Measurements from ENCODE around the gene PPIE. TPM values are rescaled to one million over a fixed set of nuclear protein-coding genes. Genes with fewer than 3 reads are reported as not detected.
"Not testable (repeated sequence)": the region's sequence is repeated elsewhere in the genome, so short reads cannot be mapped to it uniquely, and the experiment has no call there.

The PPIE gene
- polyA plus RNA-seq, 1 donor (not counting 4 experiments of a cell fraction or from before 2014, with no cell fraction given): 60.6 TPM

DNA sequence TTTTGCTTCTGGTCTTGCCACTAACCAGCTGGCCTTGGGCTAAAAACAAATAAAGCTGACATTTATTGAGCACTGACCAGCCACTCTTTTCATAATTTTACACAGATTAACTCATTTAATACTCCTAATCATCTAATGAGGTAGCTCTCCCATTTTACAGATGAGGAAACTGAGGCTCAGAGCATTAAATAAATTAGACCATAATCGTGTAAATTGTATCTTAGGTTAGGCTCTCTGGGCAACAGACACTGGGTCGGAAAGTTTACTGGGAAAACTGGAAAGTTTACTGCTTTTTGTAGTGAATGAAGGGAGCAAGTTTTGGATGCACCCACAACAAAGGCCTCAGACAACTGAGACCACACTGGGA, 42.6 kb downstream of the PPIE start:
- no peaks in the 10 kb centered on the region for H3K9me1 ChIP-seq (ENCODE audit: control insufficient read depth, extremely low read depth, insufficient read depth, low read length)
- dilution Hi-C loops (cut with MboI; ENCODE audit: extremely low pct_ligation_motif_present, low sequenced_read_pairs): no loop called here
- no peak for DNase-seq (ENCODE audit: low read depth, low spot score)
- no peak overlapping the region for H3K27ac ChIP-seq (ENCODE audit: control insufficient read depth, insufficient read depth, low read length)
- FAIRE-seq: no peak
- no peaks in the 10 kb centered on the region for H3K9me3 ChIP-seq (ENCODE audit: control insufficient read depth, low read depth, low read length)
- no peaks in the 10 kb centered on the region for H3K27me3 ChIP-seq (ENCODE audit: control insufficient read depth, extremely low read depth, insufficient read depth, low read length)
- no peaks in the 10 kb centered on the region for H4K20me1 ChIP-seq (ENCODE audit: control insufficient read depth, extremely low read depth, insufficient read depth, low read length)
- H3K4me2 ChIP-seq (ENCODE audit: control insufficient read depth, extremely low read depth, insufficient read depth, low read depth, low read length): no peak overlapping the region
- H3K4me3 ChIP-seq (ENCODE audit: control insufficient read depth in 2 of 3, extremely low read depth in 1 of 3, insufficient read depth in 2 of 3, low read depth in 1 of 3, low read length in 3 of 3): no peak overlapping the region
- TF ChIP-seq, protein P1, sequence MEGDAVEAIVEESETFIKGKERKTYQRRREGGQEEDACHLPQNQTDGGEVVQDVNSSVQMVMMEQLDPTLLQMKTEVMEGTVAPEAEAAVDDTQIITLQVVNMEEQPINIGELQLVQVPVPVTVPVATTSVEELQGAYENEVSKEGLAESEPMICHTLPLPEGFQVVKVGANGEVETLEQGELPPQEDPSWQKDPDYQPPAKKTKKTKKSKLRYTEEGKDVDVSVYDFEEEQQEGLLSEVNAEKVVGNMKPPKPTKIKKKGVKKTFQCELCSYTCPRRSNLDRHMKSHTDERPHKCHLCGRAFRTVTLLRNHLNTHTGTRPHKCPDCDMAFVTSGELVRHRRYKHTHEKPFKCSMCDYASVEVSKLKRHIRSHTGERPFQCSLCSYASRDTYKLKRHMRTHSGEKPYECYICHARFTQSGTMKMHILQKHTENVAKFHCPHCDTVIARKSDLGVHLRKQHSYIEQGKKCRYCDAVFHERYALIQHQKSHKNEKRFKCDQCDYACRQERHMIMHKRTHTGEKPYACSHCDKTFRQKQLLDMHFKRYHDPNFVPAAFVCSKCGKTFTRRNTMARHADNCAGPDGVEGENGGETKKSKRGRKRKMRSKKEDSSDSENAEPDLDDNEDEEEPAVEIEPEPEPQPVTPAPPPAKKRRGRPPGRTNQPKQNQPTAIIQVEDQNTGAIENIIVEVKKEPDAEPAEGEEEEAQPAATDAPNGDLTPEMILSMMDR (optimal IDR thresholded peaks at IDR 0.05 in 1 of 3, IDR thresholded peaks at IDR 0.05 in 1 of 3, conservative IDR thresholded peaks at IDR 0.05 in 1 of 3; ENCODE audit: extremely low read depth in 1 of 3, insufficient read depth in 2 of 3, low read length in 3 of 3): no peak
- TF ChIP-seq EZH2 (IDR thresholded peaks at IDR 0.05; ENCODE audit: low read length): no peak
- no peaks in the 10 kb centered on the region for H3K79me2 ChIP-seq (ENCODE audit: control insufficient read depth, insufficient read depth, low read length)
- no peak overlapping the region for H2AFZ ChIP-seq (ENCODE audit: control insufficient read depth, low read length)
- H3K9ac ChIP-seq (ENCODE audit: control insufficient read depth, extremely low read depth, insufficient read depth, low read length): no peak overlapping the region
- H3K36me3 ChIP-seq (ENCODE audit: control insufficient read depth in 2 of 2, extremely low read depth in 1 of 2, insufficient read depth in 2 of 2, low read length in 2 of 2): no peaks in the 10 kb centered on the region
- no peaks in the 10 kb centered on the region for H3K4me1 ChIP-seq (ENCODE audit: control insufficient read depth, extremely low read depth, insufficient read depth, low read length)

DNA sequence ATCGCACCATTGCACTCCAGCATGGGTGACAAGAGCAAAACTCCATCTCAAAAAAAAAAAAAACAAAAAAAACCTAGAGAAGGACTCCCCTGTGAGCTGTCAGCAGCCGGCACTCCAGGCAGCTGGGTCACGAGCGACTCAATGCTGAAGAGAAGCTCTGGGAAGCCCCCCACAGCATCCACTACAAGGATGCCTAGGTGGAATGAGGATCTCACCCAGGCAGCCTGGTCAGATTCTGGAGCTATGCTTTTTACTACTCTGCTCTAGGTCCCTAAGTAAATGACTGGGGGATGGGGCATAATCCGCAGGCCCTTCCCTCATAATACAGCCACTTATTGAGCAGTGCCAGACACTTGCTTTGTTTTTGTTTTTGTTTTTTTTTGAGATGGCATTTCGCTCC, 43.4 kb downstream of the PPIE start:
- Histone ChIP-seq H3K4me3 (ENCODE audit: control insufficient read depth in 2 of 3, extremely low read depth in 1 of 3, insufficient read depth in 2 of 3, low read depth in 1 of 3, low read length in 3 of 3) (no peak overlapping the region), H3K9me3 (ENCODE audit: control insufficient read depth, low read depth, low read length) (no peaks in the 10 kb centered on the region), H4K20me1 (ENCODE audit: control insufficient read depth, extremely low read depth, insufficient read depth, low read length) (no peaks in the 10 kb centered on the region), H3K4me1 (ENCODE audit: control insufficient read depth, extremely low read depth, insufficient read depth, low read length) (no peaks in the 10 kb centered on the region), H3K9ac (ENCODE audit: control insufficient read depth, extremely low read depth, insufficient read depth, low read length) (no peak overlapping the region), H3K27ac (ENCODE audit: control insufficient read depth, insufficient read depth, low read length) (no peak overlapping the region), H3K79me2 (ENCODE audit: control insufficient read depth, insufficient read depth, low read length) (no peaks in the 10 kb centered on the region), H2AFZ (ENCODE audit: control insufficient read depth, low read length) (no peak overlapping the region), H3K9me1 (ENCODE audit: control insufficient read depth, extremely low read depth, insufficient read depth, low read length) (no peaks in the 10 kb centered on the region), H3K27me3 (ENCODE audit: control insufficient read depth, extremely low read depth, insufficient read depth, low read length) (peaks cover 6% of the 10 kb centered on the region), H3K4me2 (ENCODE audit: control insufficient read depth, extremely low read depth, insufficient read depth, low read depth, low read length) (no peak overlapping the region), H3K36me3 (ENCODE audit: control insufficient read depth in 2 of 2, extremely low read depth in 1 of 2, insufficient read depth in 2 of 2, low read length in 2 of 2) (no peaks in the 10 kb centered on the region)
- TF ChIP-seq EZH2 (IDR thresholded peaks at IDR 0.05; ENCODE audit: low read length): no peak
- DNase-seq (ENCODE audit: low read depth, low spot score) (no peak), FAIRE-seq (no peak)
- dilution Hi-C loops (cut with MboI; ENCODE audit: extremely low pct_ligation_motif_present, low sequenced_read_pairs): no loop called here

DNA sequence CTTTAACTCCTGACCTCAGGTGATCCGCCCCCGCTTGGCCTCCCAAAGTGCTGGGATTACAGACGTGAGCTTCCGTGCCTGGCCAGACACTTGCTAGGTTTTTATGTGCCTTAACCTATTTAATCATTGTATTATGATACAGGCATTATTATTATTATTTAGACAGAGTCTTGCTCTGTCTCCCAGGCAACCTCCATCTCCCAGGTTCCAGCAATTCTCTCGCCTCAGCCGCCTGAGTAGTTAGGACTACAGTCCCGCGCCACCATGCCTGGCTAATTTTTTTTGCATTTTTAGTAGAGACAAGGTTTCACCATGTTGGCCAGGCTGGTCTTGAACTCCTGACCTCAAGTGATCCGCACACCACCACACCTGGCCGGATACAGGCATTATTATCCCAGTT, 44.0 kb downstream of the PPIE start:
- H3K9ac ChIP-seq (ENCODE audit: control insufficient read depth, extremely low read depth, insufficient read depth, low read length); FAIRE-seq; H3K9me1 ChIP-seq (ENCODE audit: control insufficient read depth, extremely low read depth, insufficient read depth, low read length); H3K36me3 ChIP-seq (ENCODE audit: control insufficient read depth in 2 of 2, extremely low read depth in 1 of 2, insufficient read depth in 2 of 2, low read length in 2 of 2); H3K27ac ChIP-seq (ENCODE audit: control insufficient read depth, insufficient read depth, low read length); dilution Hi-C loops (cut with MboI; ENCODE audit: extremely low pct_ligation_motif_present, low sequenced_read_pairs); H3K9me3 ChIP-seq (ENCODE audit: control insufficient read depth, low read depth, low read length); H3K4me1 ChIP-seq (ENCODE audit: control insufficient read depth, extremely low read depth, insufficient read depth, low read length); DNase-seq (ENCODE audit: low read depth, low spot score); H2AFZ ChIP-seq (ENCODE audit: control insufficient read depth, low read length); H4K20me1 ChIP-seq (ENCODE audit: control insufficient read depth, extremely low read depth, insufficient read depth, low read length); H3K4me3 ChIP-seq (ENCODE audit: control insufficient read depth in 2 of 3, extremely low read depth in 1 of 3, insufficient read depth in 2 of 3, low read depth in 1 of 3, low read length in 3 of 3); H3K4me2 ChIP-seq (ENCODE audit: control insufficient read depth, extremely low read depth, insufficient read depth, low read depth, low read length); H3K79me2 ChIP-seq (ENCODE audit: control insufficient read depth, insufficient read depth, low read length): not testable (repeated sequence)
- peaks cover 11% of the 10 kb centered on the region for H3K27me3 ChIP-seq (ENCODE audit: control insufficient read depth, extremely low read depth, insufficient read depth, low read length)

DNA sequence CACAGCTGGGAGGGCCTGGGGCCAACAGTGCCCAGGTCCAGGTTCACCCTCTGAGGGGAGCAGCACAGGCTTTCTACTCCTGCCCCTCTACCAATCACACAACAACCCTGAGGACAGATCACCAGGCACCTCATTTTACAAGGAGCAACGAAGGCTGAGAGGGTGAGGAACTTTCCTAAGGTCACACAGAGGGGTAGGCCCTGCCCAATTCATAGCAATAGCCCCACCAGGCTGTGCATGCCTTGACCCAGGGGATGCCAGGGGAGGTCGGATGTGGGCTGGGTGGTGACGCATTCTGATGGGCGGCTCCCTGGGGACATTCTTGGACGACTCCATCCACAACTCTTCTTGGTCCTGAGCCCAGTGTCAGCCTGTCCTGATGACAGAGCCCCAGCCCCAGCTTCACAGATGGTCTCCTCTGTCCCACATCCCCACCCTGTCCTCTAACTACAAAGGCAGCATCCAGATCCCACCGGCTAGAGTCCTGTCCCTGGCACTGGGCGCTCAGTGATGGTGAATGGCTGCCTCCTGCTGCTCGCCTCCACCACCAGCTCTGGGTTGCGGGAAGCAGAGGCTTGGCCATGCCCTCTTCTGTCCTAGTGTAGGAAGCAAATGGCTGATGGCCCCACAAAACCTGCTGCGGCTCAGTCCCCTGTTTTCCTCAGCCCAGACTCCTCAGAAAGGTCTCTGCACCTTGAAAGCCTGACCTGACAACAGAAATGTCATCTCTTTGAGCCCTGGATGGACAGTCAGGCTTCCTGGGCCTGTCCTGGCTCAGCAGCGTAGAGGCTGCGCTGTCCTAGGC, 47.8 kb downstream of the PPIE start:
- H3K79me2 ChIP-seq (ENCODE audit: control insufficient read depth, insufficient read depth, low read length); dilution Hi-C loops (cut with MboI; ENCODE audit: extremely low pct_ligation_motif_present, low sequenced_read_pairs); H3K27ac ChIP-seq (ENCODE audit: control insufficient read depth, insufficient read depth, low read length); FAIRE-seq; H4K20me1 ChIP-seq (ENCODE audit: control insufficient read depth, extremely low read depth, insufficient read depth, low read length); H3K9me1 ChIP-seq (ENCODE audit: control insufficient read depth, extremely low read depth, insufficient read depth, low read length); H3K9ac ChIP-seq (ENCODE audit: control insufficient read depth, extremely low read depth, insufficient read depth, low read length); H3K36me3 ChIP-seq (ENCODE audit: control insufficient read depth in 2 of 2, extremely low read depth in 1 of 2, insufficient read depth in 2 of 2, low read length in 2 of 2); H2AFZ ChIP-seq (ENCODE audit: control insufficient read depth, low read length); DNase-seq (ENCODE audit: low read depth, low spot score); H3K9me3 ChIP-seq (ENCODE audit: control insufficient read depth, low read depth, low read length); H3K4me1 ChIP-seq (ENCODE audit: control insufficient read depth, extremely low read depth, insufficient read depth, low read length); H3K4me3 ChIP-seq (ENCODE audit: control insufficient read depth in 2 of 3, extremely low read depth in 1 of 3, insufficient read depth in 2 of 3, low read depth in 1 of 3, low read length in 3 of 3); H3K4me2 ChIP-seq (ENCODE audit: control insufficient read depth, extremely low read depth, insufficient read depth, low read depth, low read length): not testable (repeated sequence)
- peaks cover 22% of the 10 kb centered on the region for H3K27me3 ChIP-seq (ENCODE audit: control insufficient read depth, extremely low read depth, insufficient read depth, low read length)
